HG03025 (cell line): ENCODE measurements around the gene STAG2.
"Not testable (repeated sequence)": the region's sequence is repeated elsewhere in the genome, so short reads cannot be mapped to it uniquely, and the experiment has no call there.

Source experiments
- ATAC-seq: cut with Tn5 transposase; IDR thresholded peaks from one replicate; pipeline ENCODE4 v1.9.1; 2021; ENCODE audit warnings: mild to moderate bottlenecking, moderate library complexity; ENCODE audit not compliant: unreplicated experiment, low FRiP score

STAG2 gene

GRCh38 chrX:124030520-124030919 lies 69.0 kb downstream of the STAG2 start:
- peak; percentile 79 for ATAC-seq

GRCh38 chrX:124033821-124034220 lies 72.3 kb downstream of the STAG2 start:
- no peak for ATAC-seq

GRCh38 chrX:124035657-124036056 lies 74.2 kb downstream of the STAG2 start:
- no peak for ATAC-seq

- ATAC-seq, result no peak
These were observed 80.5 kb downstream of the STAG2 start for GRCh38 chrX:124042042-124042441.

GRCh38 chrX:124045109-124045508 lies 83.6 kb downstream of the STAG2 start:
- no peak for ATAC-seq

GRCh38 chrX:124084417-124084816 lies 122.9 kb downstream of the STAG2 start:
- not testable (repeated sequence) for ATAC-seq

GRCh38 chrX:124085063-124085462 lies 123.6 kb downstream of the STAG2 start:
- ATAC-seq, result no peak

- no peak for ATAC-seq
These were observed 124.9 kb downstream of the STAG2 start for GRCh38 chrX:124086411-124086810.

GRCh38 chrX:124087000-124087746 lies 125.7 kb downstream of the STAG2 start:
- ATAC-seq, result no peak

- no peak for ATAC-seq
These were observed 131.7 kb downstream of the STAG2 start for GRCh38 chrX:124093222-124093621.

- ATAC-seq, result no peak
These were observed 135.6 kb downstream of the STAG2 start for GRCh38 chrX:124097116-124097515.

- ATAC-seq, result no peak
These were observed 136.6 kb downstream of the STAG2 start for GRCh38 chrX:124098089-124098488.

- no peak for ATAC-seq
These were observed 142.5 kb downstream of the STAG2 start for GRCh38 chrX:124103966-124104365.

GRCh38 chrX:124104512-124104911 lies 143.0 kb downstream of the STAG2 start:
- not testable (repeated sequence) for ATAC-seq

- no peak for ATAC-seq
These were observed 152.4 kb downstream of the STAG2 start for GRCh38 chrX:124113621-124114600.

- ATAC-seq, result no peak
These were observed 155.8 kb downstream of the STAG2 start for GRCh38 chrX:124117325-124117724.

GRCh38 chrX:124125471-124125870 lies 164.0 kb downstream of the STAG2 start:
- ATAC-seq, result no peak

GRCh38 chrX:124127496-124127895 lies 166.0 kb downstream of the STAG2 start:
- ATAC-seq, result no peak

- not testable (repeated sequence) for ATAC-seq
These were observed 170.9 kb downstream of the STAG2 start for GRCh38 chrX:124132437-124132836.

- no peak for ATAC-seq
These were observed 184.2 kb downstream of the STAG2 start for GRCh38 chrX:124145749-124146148.

- ATAC-seq, result no peak
These were observed 189.7 kb downstream of the STAG2 start for GRCh38 chrX:124151195-124151594.
